Vagina (tissue), 2 donors: ENCODE results near the gene MRPL10. TPM values are rescaled to one million over a fixed set of nuclear protein-coding genes. Genes with fewer than 3 reads are reported as not detected.

Experiments
- DNase-seq, 2 donors: peaks; one replicate each; pipeline ENCODE4 v3.0.0-alpha.2; 2017; ENCODE audit errors: extremely low spot score in 2 of 2
- H3K27ac ChIP-seq: fragments of 200-600 bp; sonication (generic); one replicate; pipeline ENCODE4 v1.5.1; 2019
- H3K27me3 ChIP-seq: fragments of 200-600 bp; sonication (generic); one replicate; pipeline ENCODE4 v1.5.1; 2019
- H3K36me3 ChIP-seq, 2 donors: fragments of 200-600 bp; sonication (generic); one replicate each; pipeline ENCODE4 v1.5.1; 2017 to 2019
- H3K4me1 ChIP-seq: fragments of 200-600 bp; sonication (generic); one replicate; pipeline ENCODE4 v1.5.1; 2019
- H3K4me3 ChIP-seq, 2 donors: fragments of 200-600 bp; sonication (generic); 1 replicate in 1 of 2; 2 replicates in 1 of 2; pipeline ENCODE4 v1.5.1; 2016 to 2019
- H3K9me3 ChIP-seq: fragments of 200-600 bp; sonication (generic); one replicate; pipeline ENCODE4 v1.5.1; 2019
- CTCF ChIP-seq, 3 experiments: fragments of 450-650 bp in 2 of 3; fragments of 200-600 bp in 1 of 3; sonication (generic) in 1 of 3; IDR thresholded peaks; one replicate each; pipeline ENCODE4 v1.5.1; 2017 to 2019; ENCODE audit warnings: antibody characterized with exemption in 3 of 3, mild to moderate bottlenecking in 2 of 3, moderate library complexity in 2 of 3
- POLR2A ChIP-seq, 2 donors: fragments of 450-650 bp; IDR thresholded peaks; one replicate each; pipeline ENCODE4 v1.6.1; 2017; ENCODE audit warnings: antibody characterized with exemption in 2 of 2, mild to moderate bottlenecking in 2 of 2, moderate library complexity in 2 of 2
- POLR2AphosphoS5 ChIP-seq, 2 donors: sonication (generic); formaldehyde crosslinking; IDR thresholded peaks; one replicate each; pipeline ENCODE4 v1.9.0; 2017; ENCODE audit warnings: antibody characterized with exemption in 2 of 2, mild to moderate bottlenecking in 2 of 2, low read depth in 1 of 2; ENCODE audit not compliant: insufficient read depth in 1 of 2
- intact Hi-C: fragments of 100-400 bp; cut with DNase I; formaldehyde crosslinking; loops from one replicate; pipeline ENCODE4 v1.15.1; 2023
- total RNA-seq: library from RNA; depleted of rRNA; stranded (reverse); fragments of >200 nt; gene quantifications from one replicate; pipeline ENCODE4 v1.2.3, GENCODE V29; 2016

Gene MRPL10
- total RNA-seq, 1 donor from 2014 or later: 21.4 TPM

GRCh38 chr17:47841488-47842291 lies 10.3 kb upstream of the MRPL10 start:
- Histone ChIP-seq H3K4me3 (peak overlapping the region; percentile 76 to 83), H3K9me3 (no peaks in the 10 kb centered on the region), H3K36me3 (peaks cover 0 to 16% of the 10 kb centered on the region in 2 donors), H3K27me3 (no peaks in the 10 kb centered on the region), H3K27ac (peak overlapping the region; percentile 77), H3K4me1 (peaks cover 32% of the 10 kb centered on the region)
- TF ChIP-seq POLR2AphosphoS5 (IDR thresholded peaks at IDR 0.05; ENCODE audit: insufficient read depth in 1 of 2, low read depth in 1 of 2) (no peak), POLR2A (IDR thresholded peaks at IDR 0.05) (no peak), CTCF (IDR thresholded peaks at IDR 0.05) (no peak)
- intact Hi-C loops: loop anchor here (2.0 kb wide), 1 partner anchor 49 kb away; no protein-coding TSS in a partner anchor
- DNase-seq: no peak

- Histone ChIP-seq H3K9me3 (no peaks in the 10 kb centered on the region), H3K27me3 (no peaks in the 10 kb centered on the region), H3K36me3 (peaks cover 0 to 21% of the 10 kb centered on the region in 2 donors), H3K4me1 (peaks cover 29% of the 10 kb centered on the region), H3K27ac (peak within 1 kb of the TSS; percentile 77), H3K4me3 (peak within 1 kb of the TSS; percentile 76 to 83)
- intact Hi-C loops: loop anchor here (2.0 kb wide), 1 partner anchor 50 kb away; no protein-coding TSS in a partner anchor
- TF ChIP-seq CTCF (IDR thresholded peaks at IDR 0.05) (peak; percentile 94 to 99 (median 99)), POLR2A (IDR thresholded peaks at IDR 0.05) (no peak), POLR2AphosphoS5 (IDR thresholded peaks at IDR 0.05; ENCODE audit: insufficient read depth in 1 of 2, low read depth in 1 of 2) (peak; percentile 65 to 69)
- DNase-seq: peak in 1 of 2 donors; percentile 94
These were observed 9.6 kb upstream of the MRPL10 start, which contains the start of gene SCRN2 for GRCh38 chr17:47840742-47841487. SCRN2 (minus strand) TSS chr17:47841273; CDS start chr17:47840843, 430 bp downstream.

- DNase-seq: no peak
- no peaks in the 10 kb centered on the region for H3K27me3 ChIP-seq
- no peak for TF ChIP-seq POLR2A (IDR thresholded peaks at IDR 0.05)
- TF ChIP-seq CTCF (IDR thresholded peaks at IDR 0.05): no peak
- no peak for TF ChIP-seq POLR2AphosphoS5 (IDR thresholded peaks at IDR 0.05; ENCODE audit: insufficient read depth in 1 of 2, low read depth in 1 of 2)
- H3K36me3 ChIP-seq: peaks cover 0 to 21% of the 10 kb centered on the region in 2 donors
- H3K4me3 ChIP-seq: peak overlapping the region; percentile 76 to 83
- intact Hi-C loops: loop anchor here (2.0 kb wide), 1 partner anchor 51 kb away; no protein-coding TSS in a partner anchor
- no peaks in the 10 kb centered on the region for H3K9me3 ChIP-seq
- peaks cover 29% of the 10 kb centered on the region for H3K4me1 ChIP-seq
- H3K27ac ChIP-seq: peak overlapping the region; percentile 77
These were observed 8.8 kb upstream of the MRPL10 start for GRCh38 chr17:47840001-47840741.

GRCh38 chr17:47839071-47839470 lies 7.7 kb upstream of the MRPL10 start:
- Histone ChIP-seq H3K4me1 (peaks cover 29% of the 10 kb centered on the region), H3K9me3 (no peaks in the 10 kb centered on the region), H3K4me3 (no peak overlapping the region), H3K27me3 (no peaks in the 10 kb centered on the region), H3K27ac (no peak overlapping the region), H3K36me3 (peaks cover 0 to 21% of the 10 kb centered on the region in 2 donors)
- intact Hi-C loops: no loop called here
- no peak for DNase-seq
- TF ChIP-seq POLR2AphosphoS5 (IDR thresholded peaks at IDR 0.05; ENCODE audit: insufficient read depth in 1 of 2, low read depth in 1 of 2): no peak
- no peak for TF ChIP-seq CTCF (IDR thresholded peaks at IDR 0.05)
- TF ChIP-seq POLR2A (IDR thresholded peaks at IDR 0.05): no peak
